Measurements from ENCODE around the gene MACF1. TPM values are rescaled to one million over a fixed set of nuclear protein-coding genes. Genes with fewer than 3 reads are reported as not detected.

Gene MACF1
- total and polyA plus RNA-seq, 2 of the 13 experiments (the other 11 are each of a cell fraction or from before 2014, with no cell fraction given) = 36.7 to 65.4 TPM

- no peaks in the 10 kb centered on the region for H3K9me3 ChIP-seq (ENCODE audit: low read length)
- H3K4me3 ChIP-seq (replicated peaks in 1 of 3; ENCODE audit: insufficient read depth in 1 of 3, low read depth in 2 of 3, low read length in 3 of 3) = no peak overlapping the region
- ChIA-PET CTCF (ENCODE audit: low intra/inter-chr PET ratio, low total read pairs) (no interaction called here), POLR2A (no interaction called here)
- no peaks in the 10 kb centered on the region for H3K4me1 ChIP-seq (ENCODE audit: insufficient read depth, low read length)
- H3K27me3 ChIP-seq (ENCODE audit: control insufficient read depth in 1 of 2, insufficient read depth in 2 of 2, low read length in 2 of 2) = no peaks in the 10 kb centered on the region
- H3K36me3 ChIP-seq (replicated peaks in 1 of 2; ENCODE audit: control insufficient read depth in 1 of 2, insufficient read depth in 2 of 2, low read length in 2 of 2) = peaks cover 30 to 81% of the 10 kb centered on the region in 2 experiments
- BruUV-seq (replicated peaks) = no TSS peak
- H4K20me1 ChIP-seq (ENCODE audit: insufficient read depth, low read length) = no peaks in the 10 kb centered on the region
- H3K9ac ChIP-seq (ENCODE audit: insufficient read depth, low read depth, low read length) = no peak overlapping the region
- FAIRE-seq (no peak), DNase-seq (ENCODE audit: low spot score) (no peak), ATAC-seq (no peak)
- 81% methylated on average over 3 of the region's 3 CpGs for WGBS (ENCODE audit: low lambda C conversion rate)
- in situ Hi-C loops (cut with HindIII; ENCODE audit: extremely low pct_ligation_motif_present, low pct_unique_long_range_greater_than_20kb) = no loop called here
- intact Hi-C loops (cut with micrococcal nuclease; ENCODE audit: unreplicated experiment) = no loop called here
- TF ChIP-seq EHMT2 (IDR thresholded peaks at IDR 0.05; ENCODE audit: borderline replicate concordance, low read depth, low read length) = no peak
- TF ChIP-seq MAFF (IDR thresholded peaks at IDR 0.05; ENCODE audit: low read depth, low read length) = no peak
- TF ChIP-seq, protein P1, sequence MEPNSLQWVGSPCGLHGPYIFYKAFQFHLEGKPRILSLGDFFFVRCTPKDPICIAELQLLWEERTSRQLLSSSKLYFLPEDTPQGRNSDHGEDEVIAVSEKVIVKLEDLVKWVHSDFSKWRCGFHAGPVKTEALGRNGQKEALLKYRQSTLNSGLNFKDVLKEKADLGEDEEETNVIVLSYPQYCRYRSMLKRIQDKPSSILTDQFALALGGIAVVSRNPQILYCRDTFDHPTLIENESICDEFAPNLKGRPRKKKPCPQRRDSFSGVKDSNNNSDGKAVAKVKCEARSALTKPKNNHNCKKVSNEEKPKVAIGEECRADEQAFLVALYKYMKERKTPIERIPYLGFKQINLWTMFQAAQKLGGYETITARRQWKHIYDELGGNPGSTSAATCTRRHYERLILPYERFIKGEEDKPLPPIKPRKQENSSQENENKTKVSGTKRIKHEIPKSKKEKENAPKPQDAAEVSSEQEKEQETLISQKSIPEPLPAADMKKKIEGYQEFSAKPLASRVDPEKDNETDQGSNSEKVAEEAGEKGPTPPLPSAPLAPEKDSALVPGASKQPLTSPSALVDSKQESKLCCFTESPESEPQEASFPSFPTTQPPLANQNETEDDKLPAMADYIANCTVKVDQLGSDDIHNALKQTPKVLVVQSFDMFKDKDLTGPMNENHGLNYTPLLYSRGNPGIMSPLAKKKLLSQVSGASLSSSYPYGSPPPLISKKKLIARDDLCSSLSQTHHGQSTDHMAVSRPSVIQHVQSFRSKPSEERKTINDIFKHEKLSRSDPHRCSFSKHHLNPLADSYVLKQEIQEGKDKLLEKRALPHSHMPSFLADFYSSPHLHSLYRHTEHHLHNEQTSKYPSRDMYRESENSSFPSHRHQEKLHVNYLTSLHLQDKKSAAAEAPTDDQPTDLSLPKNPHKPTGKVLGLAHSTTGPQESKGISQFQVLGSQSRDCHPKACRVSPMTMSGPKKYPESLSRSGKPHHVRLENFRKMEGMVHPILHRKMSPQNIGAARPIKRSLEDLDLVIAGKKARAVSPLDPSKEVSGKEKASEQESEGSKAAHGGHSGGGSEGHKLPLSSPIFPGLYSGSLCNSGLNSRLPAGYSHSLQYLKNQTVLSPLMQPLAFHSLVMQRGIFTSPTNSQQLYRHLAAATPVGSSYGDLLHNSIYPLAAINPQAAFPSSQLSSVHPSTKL (CRISPR knock-in tag; IDR thresholded peaks at IDR 0.05) = no peak
- no peak for TF ChIP-seq ZNF609 (CRISPR knock-in tag; IDR thresholded peaks at IDR 0.05; ENCODE audit: borderline replicate concordance)
- TF ChIP-seq ZNF781 (CRISPR knock-in tag; IDR thresholded peaks at IDR 0.05; ENCODE audit: borderline replicate concordance, not compliant biosample characterization) = no peak
- no peak for TF ChIP-seq ZNF383 (CRISPR knock-in tag; IDR thresholded peaks at IDR 0.05; ENCODE audit: borderline replicate concordance)
- no peak for TF ChIP-seq ZBTB7B (CRISPR knock-in tag; IDR thresholded peaks at IDR 0.05)
- no peak overlapping the region for H3K4me2 ChIP-seq (ENCODE audit: low read depth, low read length)
- H3K27ac ChIP-seq (ENCODE audit: extremely low read length, insufficient read depth, low read length) = no peak overlapping the region
- no peaks in the 10 kb centered on the region for H3K79me2 ChIP-seq (ENCODE audit: insufficient read depth, low read length)
- H2AFZ ChIP-seq (ENCODE audit: low read length) = no peak overlapping the region
Measured at GRCh38 chr1:39436842-39437241, 232.3 kb downstream of the MACF1 start.

Data from HepG2 (cell line).